GM18520 (cell line): ENCODE measurements around the gene GMPR.
"Not testable (repeated sequence)": the region's sequence is repeated elsewhere in the genome, so short reads cannot be mapped to it uniquely, and the experiment has no call there.

Experiments
- ATAC-seq: cut with Tn5 transposase; IDR thresholded peaks from one replicate; pipeline ENCODE4 v1.9.1; 2021; ENCODE audit not compliant: unreplicated experiment

GMPR gene

GRCh38 chr6:16244869-16245451, 6.6 kb downstream of the GMPR start:
- no peak for ATAC-seq

- no peak for ATAC-seq
These were observed 10.0 kb downstream of the GMPR start for GRCh38 chr6:16248271-16248853.

- ATAC-seq = no peak
These were observed 11.6 kb downstream of the GMPR start for GRCh38 chr6:16249971-16250370.

GRCh38 chr6:16251706-16252105, 13.3 kb downstream of the GMPR start:
- no peak for ATAC-seq

- no peak for ATAC-seq
These were observed 14.4 kb downstream of the GMPR start for GRCh38 chr6:16252686-16253299.

- ATAC-seq = no peak
These were observed 15.2 kb downstream of the GMPR start for GRCh38 chr6:16253399-16254144.

GRCh38 chr6:16254535-16254934, 16.1 kb downstream of the GMPR start:
- no peak for ATAC-seq

GRCh38 chr6:16256781-16257180, 18.4 kb downstream of the GMPR start:
- no peak for ATAC-seq

- no peak for ATAC-seq
These were observed 19.8 kb downstream of the GMPR start for GRCh38 chr6:16257999-16258708.

- no peak for ATAC-seq
These were observed 20.3 kb downstream of the GMPR start for GRCh38 chr6:16258709-16259075.

GRCh38 chr6:16259604-16260003, 21.2 kb downstream of the GMPR start:
- ATAC-seq = not testable (repeated sequence)

- ATAC-seq = not testable (repeated sequence)
These were observed 22.2 kb downstream of the GMPR start for GRCh38 chr6:16260602-16261001.

GRCh38 chr6:16262773-16263172, 24.4 kb downstream of the GMPR start:
- ATAC-seq = not testable (repeated sequence)

- not testable (repeated sequence) for ATAC-seq
These were observed 25.2 kb downstream of the GMPR start for GRCh38 chr6:16263464-16264099.

- ATAC-seq = no peak
These were observed 26.4 kb downstream of the GMPR start for GRCh38 chr6:16264785-16265184.

- no peak for ATAC-seq
These were observed 27.3 kb downstream of the GMPR start for GRCh38 chr6:16265351-16266341.

GRCh38 chr6:16267428-16268263, 29.3 kb downstream of the GMPR start:
- ATAC-seq = no peak

GRCh38 chr6:16269442-16270070, 31.2 kb downstream of the GMPR start:
- not testable (repeated sequence) for ATAC-seq
